H9 (cell line): Measurements from ENCODE around the gene NTMT2. TPM values are rescaled to one million over a fixed set of nuclear protein-coding genes. Genes with fewer than 3 reads are reported as not detected.

ENCODE experiments used
- DNase-seq: peaks from one replicate; pipeline ENCODE4 v3.0.0-alpha.2; 2017
- H2AFZ ChIP-seq: one replicate; pipeline ENCODE4 v1.6.1; 2013; ENCODE audit warnings: mild to moderate bottlenecking, low read length, control low read depth, moderate library complexity
- H2AK5ac ChIP-seq: 2 replicates; pipeline ENCODE4 v1.6.1; 2013; ENCODE audit warnings: low read length, control low read depth, mixed read lengths; ENCODE audit not compliant: insufficient read length
- H2BK120ac ChIP-seq: one replicate; pipeline ENCODE4 v1.6.1; 2013; ENCODE audit warnings: low read depth, mild to moderate bottlenecking, low read length, control low read depth, inconsistent platforms; ENCODE audit not compliant: poor library complexity, severe bottlenecking
- H2BK12ac ChIP-seq: 2 replicates; pipeline ENCODE4 v1.6.1; 2013; ENCODE audit warnings: low read length, control low read depth, mixed read lengths, low read depth; ENCODE audit not compliant: insufficient read length
- H2BK15ac ChIP-seq: 2 replicates; pipeline ENCODE4 v1.6.1; 2013; ENCODE audit warnings: low read depth, low read length, control low read depth
- H2BK20ac ChIP-seq: one replicate; pipeline ENCODE4 v1.6.1; 2013; ENCODE audit warnings: low read depth, mild to moderate bottlenecking, low read length, control low read depth, inconsistent platforms; ENCODE audit not compliant: poor library complexity, severe bottlenecking
- H2BK5ac ChIP-seq: 2 replicates; pipeline ENCODE4 v1.6.1; 2013; ENCODE audit warnings: low read length, control low read depth, mixed read lengths; ENCODE audit not compliant: insufficient read length
- H3K14ac ChIP-seq: 2 replicates; pipeline ENCODE4 v1.6.1; 2013; ENCODE audit warnings: low read length, control low read depth; ENCODE audit not compliant: insufficient read depth
- H3K18ac ChIP-seq: 2 replicates; pipeline ENCODE4 v1.6.1; 2013; ENCODE audit warnings: low read depth, mild to moderate bottlenecking, mixed read lengths, low read length, control low read depth; ENCODE audit not compliant: insufficient read length
- H3K23ac ChIP-seq: 2 replicates; pipeline ENCODE4 v1.6.1; 2013; ENCODE audit warnings: low read length, control low read depth, mixed read lengths, low read depth; ENCODE audit not compliant: insufficient read length
- H3K23me2 ChIP-seq: 2 replicates; pipeline ENCODE4 v1.6.1; 2013; ENCODE audit warnings: low read depth, mild to moderate bottlenecking, mixed read lengths, low read length, control low read depth; ENCODE audit not compliant: insufficient read length, poor library complexity, severe bottlenecking
- H3K27ac ChIP-seq: 2 replicates; pipeline ENCODE4 v1.5.1; 2013; ENCODE audit warnings: low read length, control low read depth, mixed read lengths, low read depth; ENCODE audit not compliant: insufficient read length
- H3K27me3 ChIP-seq: 2 replicates; pipeline ENCODE4 v1.6.1; 2013; ENCODE audit warnings: low read length, control low read depth, inconsistent platforms; ENCODE audit not compliant: insufficient read depth
- H3K4ac ChIP-seq: 2 replicates; pipeline ENCODE4 v1.6.1; 2013; ENCODE audit warnings: low read depth, mild to moderate bottlenecking, control low read depth, inconsistent platforms, low read length, moderate library complexity
- H3K4me1 ChIP-seq: 2 replicates; pipeline ENCODE4 v1.6.1; 2013; ENCODE audit warnings: low read length, control low read depth, inconsistent platforms; ENCODE audit not compliant: insufficient read depth
- H3K4me2 ChIP-seq: 2 replicates; pipeline ENCODE4 v1.6.1; 2013; ENCODE audit warnings: low read length, control low read depth, mixed read lengths; ENCODE audit not compliant: insufficient read length, insufficient read depth
- H3K56ac ChIP-seq: 2 replicates; pipeline ENCODE4 v1.6.1; 2013; ENCODE audit warnings: low read depth, mild to moderate bottlenecking, mixed read lengths, low read length, control low read depth; ENCODE audit not compliant: insufficient read length
- H3K79me1 ChIP-seq: 2 replicates; pipeline ENCODE4 v1.6.1; 2013; ENCODE audit warnings: low read depth, mild to moderate bottlenecking, moderate library complexity, low read length, control low read depth, inconsistent platforms; ENCODE audit not compliant: insufficient read depth, poor library complexity, severe bottlenecking
- H3K79me2 ChIP-seq: 2 replicates; pipeline ENCODE4 v1.6.1; 2013; ENCODE audit warnings: low read length, control low read depth, inconsistent platforms; ENCODE audit not compliant: insufficient read depth
- H3K9ac ChIP-seq: 2 replicates; pipeline ENCODE4 v1.6.1; 2013; ENCODE audit warnings: low read length, control low read depth, mixed read lengths; ENCODE audit not compliant: insufficient read length; ENCODE audit errors: extremely low read depth
- H3K9me3 ChIP-seq: one replicate; pipeline ENCODE4 v1.6.1; 2013; ENCODE audit warnings: low read depth, low read length, inconsistent platforms; ENCODE audit not compliant: control insufficient read depth
- H3T11ph ChIP-seq: one replicate; pipeline ENCODE4 v1.6.1; 2013; ENCODE audit warnings: mild to moderate bottlenecking, low read length, control low read depth, inconsistent platforms
- H4K20me1 ChIP-seq: one replicate; pipeline ENCODE4 v1.6.1; 2013; ENCODE audit not compliant: control insufficient read depth, insufficient read length, insufficient read depth
- H4K5ac ChIP-seq: 2 replicates; pipeline ENCODE4 v1.6.1; 2013; ENCODE audit warnings: low read depth, mild to moderate bottlenecking, mixed read lengths, low read length, control low read depth; ENCODE audit not compliant: insufficient read length
- H4K8ac ChIP-seq: replicated peaks from 2 replicates; pipeline ENCODE4 v1.6.1; 2013; ENCODE audit warnings: low read length, control low read depth, mixed read lengths, low read depth; ENCODE audit not compliant: insufficient read length
- H4K91ac ChIP-seq: 2 replicates; pipeline ENCODE4 v1.6.1; 2013; ENCODE audit warnings: low read depth, mild to moderate bottlenecking, moderate library complexity, mixed read lengths, low read length, control low read depth; ENCODE audit not compliant: insufficient read length
- H3K27ac Mint-ChIP-seq, 3 experiments: 2 replicates in 2 of 3; 3 replicates in 1 of 3; pipeline ENCODE4 v1.8.0; 2020 to 2021; ENCODE audit warnings: mixed read lengths in 3 of 3, mild to moderate bottlenecking in 1 of 3, moderate library complexity in 1 of 3
- H3K27me3 Mint-ChIP-seq: 2 replicates; pipeline ENCODE4 v1.8.0; 2021; ENCODE audit warnings: low read depth, mild to moderate bottlenecking, moderate library complexity, mixed read lengths
- H3K36me3 Mint-ChIP-seq, 3 experiments: 2 replicates in 2 of 3; 3 replicates in 1 of 3; pipeline ENCODE4 v1.8.0; 2020 to 2021; ENCODE audit warnings: low read depth in 3 of 3, mixed read lengths in 3 of 3; ENCODE audit not compliant: insufficient read depth in 1 of 3
- H3K4me1 Mint-ChIP-seq, 2 experiments: 2 replicates each; pipeline ENCODE4 v1.8.0; 2020; ENCODE audit warnings: mixed read lengths in 2 of 2
- H3K4me3 Mint-ChIP-seq, 2 experiments: 2 replicates in 1 of 2; 3 replicates in 1 of 2; pipeline ENCODE4 v1.8.0; 2020 to 2021; ENCODE audit warnings: mild to moderate bottlenecking in 2 of 2, mixed read lengths in 2 of 2, moderate library complexity in 1 of 2
- H3K9me3 Mint-ChIP-seq, 2 experiments: 2 replicates in 1 of 2; 3 replicates in 1 of 2; pipeline ENCODE4 v1.8.0; 2020; ENCODE audit warnings: mild to moderate bottlenecking in 2 of 2, mixed read lengths in 2 of 2, moderate library complexity in 1 of 2
- CTCF ChIP-seq: fragments of 200-600 bp; sonication (generic); conservative IDR thresholded peaks from 3 replicates; pipeline ENCODE4 v1.8.0; 2021; ENCODE audit warnings: antibody characterized with exemption, mild to moderate bottlenecking
- WGBS: extraction: QIAGEN DNeasy Blood & Tissue Kit; methylation state at CpG from one replicate; pipeline ENCODE4 v1.1.7; 2013; ENCODE audit warnings: missing lambda C conversion rate, low lambda C conversion rate, mixed read lengths; ENCODE audit not compliant: insufficient read length; ENCODE audit errors: extremely low coverage; 5-methylcytosine and 5-hydroxymethylcytosine counted together
- total RNA-seq: library from RNA; stranded (reverse); gene quantifications from 2 replicates; pipeline ENCODE4 v1.2.1, GENCODE V29; 2021

Gene NTMT2
- total RNA-seq, 1 experiment from 2014 or later = 0.28 TPM

DNA sequence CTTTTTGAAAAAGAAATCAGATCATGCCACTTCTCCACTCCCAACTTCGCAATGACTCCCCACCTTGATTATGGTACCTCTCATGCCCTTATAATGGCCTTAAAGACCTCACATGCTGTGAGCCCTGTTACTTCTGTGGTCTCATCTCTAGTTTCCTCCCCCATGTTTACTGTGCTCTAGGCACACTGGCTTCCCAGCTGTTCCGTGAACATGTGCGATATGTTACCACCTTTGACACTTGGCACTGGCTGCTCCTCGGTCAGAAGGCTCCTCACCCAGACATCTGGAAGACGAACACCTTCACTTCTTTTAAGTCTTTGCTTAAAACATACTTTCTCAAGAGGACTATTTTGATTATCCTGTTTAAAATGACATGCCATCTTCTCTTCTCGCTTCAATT lies 14.3 kb upstream of the NTMT2 start:
- no peak overlapping the region for H4K8ac ChIP-seq
- no peak overlapping the region for H3K27ac Mint-ChIP-seq

More for the DNA sequence above, 14.3 kb upstream of the NTMT2 start:
- H2BK20ac ChIP-seq = no peak overlapping the region
- no peak overlapping the region for H4K5ac ChIP-seq
- DNase-seq = no peak
- no peaks in the 10 kb centered on the region for H3K23me2 ChIP-seq
- no peak overlapping the region for H3K14ac ChIP-seq
- H3K27me3 ChIP-seq = no peaks in the 10 kb centered on the region
- H2BK5ac ChIP-seq = no peak overlapping the region
- H3K56ac ChIP-seq = no peak overlapping the region
- Mint-ChIP-seq H3K9me3 (no peaks in the 10 kb centered on the region), H3K36me3 (no peaks in the 10 kb centered on the region), H3K4me1 (peaks cover 10 to 19% of the 10 kb centered on the region in 2 experiments), H3K4me3 (no peak overlapping the region; a peak in 1 of 5 replicates), H3K27me3 (peaks cover 2% of the 10 kb centered on the region; the same call in 1 of the 2 replicates)
- H3K23ac ChIP-seq = no peak overlapping the region
- H2AFZ ChIP-seq = no peak overlapping the region
- TF ChIP-seq CTCF = no peak
- no peaks in the 10 kb centered on the region for H4K20me1 ChIP-seq
- H3K9me3 ChIP-seq = no peaks in the 10 kb centered on the region
- no peaks in the 10 kb centered on the region for H3K4me1 ChIP-seq
- no peaks in the 10 kb centered on the region for H3K79me1 ChIP-seq
- no peak overlapping the region for H3K9ac ChIP-seq
- H2BK12ac ChIP-seq = no peak overlapping the region
- H3K4ac ChIP-seq = no peak overlapping the region
- H2AK5ac ChIP-seq = no peak overlapping the region
- no peak overlapping the region for H4K91ac ChIP-seq
- WGBS = no CpG with 5 or more reads among the region's 6 CpGs
- no peak overlapping the region for H3K27ac ChIP-seq
- H3K4me2 ChIP-seq = no peak overlapping the region
- no peak overlapping the region for H2BK15ac ChIP-seq
- no peaks in the 10 kb centered on the region for H3K79me2 ChIP-seq
- H3T11ph ChIP-seq = no peak overlapping the region
- H3K18ac ChIP-seq = no peak overlapping the region
- H2BK120ac ChIP-seq = no peak overlapping the region
